Fibroblast of lung (primary cell): ENCODE results near the gene CSF1R. TPM values are rescaled to one million over a fixed set of nuclear protein-coding genes. Genes with fewer than 3 reads are reported as not detected.

Experiments used
- DNase-seq, 2 donors: peaks; one replicate each; pipeline versions ENCODE4 v3.0.0 to v3.0.0-alpha.2; 2010; ENCODE audit warnings: low read depth in 2 of 2
- H2AFZ ChIP-seq: 2 replicates; pipeline ENCODE4 v1.5.1; 2012; ENCODE audit warnings: low read length, control low read depth, inconsistent platforms
- H3K27ac ChIP-seq: 2 replicates; pipeline ENCODE4 v1.5.1; 2011; ENCODE audit warnings: low read length, control low read depth; ENCODE audit not compliant: insufficient read depth
- H3K27me3 ChIP-seq: 2 replicates; pipeline ENCODE4 v1.5.1; 2011; ENCODE audit warnings: mild to moderate bottlenecking, low read length; ENCODE audit not compliant: control insufficient read depth, insufficient read depth
- H3K36me3 ChIP-seq: 2 replicates; pipeline ENCODE4 v1.5.1; 2011; ENCODE audit warnings: low read length; ENCODE audit not compliant: control insufficient read depth, insufficient read depth
- H3K4me1 ChIP-seq: 2 replicates; pipeline ENCODE4 v1.5.1; 2011; ENCODE audit warnings: low read length; ENCODE audit not compliant: control insufficient read depth, insufficient read depth; ENCODE audit errors: extremely low read depth
- H3K4me2 ChIP-seq: 2 replicates; pipeline ENCODE4 v1.5.1; 2011; ENCODE audit warnings: low read length, control low read depth; ENCODE audit not compliant: insufficient read depth; ENCODE audit errors: extremely low read depth
- H3K4me3 ChIP-seq, 4 experiments: fragments of 200-600 bp in 1 of 4; sonication (generic) in 1 of 4; replicated peaks in 1 of 4; 2 replicates each; pipeline ENCODE4 v1.5.1; 2011 to 2016; ENCODE audit warnings: low read length in 4 of 4, low read depth in 3 of 4, mild to moderate bottlenecking in 3 of 4, control low read depth in 2 of 4, inconsistent platforms in 1 of 4, mixed read lengths in 1 of 4; ENCODE audit not compliant: insufficient read depth in 1 of 4; ENCODE audit errors: control extremely low read depth in 1 of 4
- H3K79me2 ChIP-seq: 2 replicates; pipeline ENCODE4 v1.5.1; 2012; ENCODE audit warnings: mild to moderate bottlenecking, low read length, inconsistent platforms; ENCODE audit not compliant: control insufficient read depth, insufficient read depth
- H3K9ac ChIP-seq: 2 replicates; pipeline ENCODE4 v1.5.1; 2011; ENCODE audit warnings: mild to moderate bottlenecking, low read length, control low read depth; ENCODE audit not compliant: insufficient read depth
- H3K9me3 ChIP-seq: 2 replicates; pipeline ENCODE4 v1.5.1; 2012; ENCODE audit warnings: low read depth, low read length; ENCODE audit not compliant: control insufficient read depth, insufficient read depth
- H4K20me1 ChIP-seq: 2 replicates; pipeline ENCODE4 v1.5.1; 2011; ENCODE audit warnings: low read length; ENCODE audit not compliant: control insufficient read depth, insufficient read depth; ENCODE audit errors: extremely low read depth
- EZH2 ChIP-seq: IDR thresholded peaks from 2 replicates; pipeline ENCODE4 v1.5.1; 2012; ENCODE audit warnings: low read length, control low read depth, mild to moderate bottlenecking; ENCODE audit errors: missing control alignments
- polyA plus RNA-seq, 2 donors: library from polyadenylated mRNA; depleted of rRNA in 1 of 2; stranded (reverse) in 1 of 2; unstranded in 1 of 2; fragments of >200 nt; gene quantifications; 2 replicates each; pipeline ENCODE4 v1.2.1, GENCODE V29; 2011 to 2012; ENCODE audit warnings: missing spikeins in 1 of 2
- total RNA-seq: library from RNA; depleted of rRNA; stranded (reverse); fragments of >200 nt; gene quantifications from 2 replicates; pipeline ENCODE4 v1.2.1, GENCODE V29; 2014
- TF ChIP-seq, protein P1 (sequence below), 2 donors: IDR thresholded peaks in 1 of 2; conservative IDR thresholded peaks in 1 of 2; 1 replicate in 1 of 2; 2 replicates in 1 of 2; pipeline ENCODE4 v1.5.1; 2011 to 2012; ENCODE audit warnings: low read length in 2 of 2, control low read depth in 1 of 2, inconsistent platforms in 1 of 2, low read depth in 1 of 2, mild to moderate bottlenecking in 1 of 2

Gene CSF1R
- total and polyA plus RNA-seq, 2 donors (not counting 1 experiment from before 2014, with no cell fraction given): 0.07 TPM; not detected in 1

DNA sequence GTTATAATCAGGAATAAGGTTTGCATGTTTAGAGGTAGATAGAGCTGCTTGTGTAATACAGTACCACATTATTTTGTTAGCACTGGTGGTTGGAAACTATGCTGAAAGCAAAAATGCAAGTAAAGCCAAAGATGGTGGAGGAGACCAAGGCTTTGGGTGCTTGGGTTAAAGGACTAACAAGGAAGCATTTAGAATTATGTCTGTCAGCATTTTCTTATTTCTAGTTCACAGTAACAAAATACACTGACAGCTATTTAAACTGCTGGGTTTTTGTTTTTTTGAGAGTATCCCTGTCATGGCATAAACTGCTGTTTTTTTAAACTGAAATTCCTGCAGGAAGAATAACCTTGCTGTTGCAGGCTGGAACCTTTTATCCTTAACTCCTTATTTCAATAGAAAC, 79.3 kb downstream of the CSF1R start:
- Histone ChIP-seq H4K20me1 (no peaks in the 10 kb centered on the region), H3K4me2 (no peak overlapping the region), H2AFZ (no peak overlapping the region), H3K36me3 (peaks cover 11% of the 10 kb centered on the region), H3K4me1 (peaks cover 4% of the 10 kb centered on the region), H3K27ac (no peak overlapping the region), H3K27me3 (no peaks in the 10 kb centered on the region), H3K4me3 (no peak overlapping the region), H3K79me2 (peaks cover 42% of the 10 kb centered on the region), H3K9ac (no peak overlapping the region), H3K9me3 (no peaks in the 10 kb centered on the region)
- DNase-seq: no peak
- TF ChIP-seq, protein P1, sequence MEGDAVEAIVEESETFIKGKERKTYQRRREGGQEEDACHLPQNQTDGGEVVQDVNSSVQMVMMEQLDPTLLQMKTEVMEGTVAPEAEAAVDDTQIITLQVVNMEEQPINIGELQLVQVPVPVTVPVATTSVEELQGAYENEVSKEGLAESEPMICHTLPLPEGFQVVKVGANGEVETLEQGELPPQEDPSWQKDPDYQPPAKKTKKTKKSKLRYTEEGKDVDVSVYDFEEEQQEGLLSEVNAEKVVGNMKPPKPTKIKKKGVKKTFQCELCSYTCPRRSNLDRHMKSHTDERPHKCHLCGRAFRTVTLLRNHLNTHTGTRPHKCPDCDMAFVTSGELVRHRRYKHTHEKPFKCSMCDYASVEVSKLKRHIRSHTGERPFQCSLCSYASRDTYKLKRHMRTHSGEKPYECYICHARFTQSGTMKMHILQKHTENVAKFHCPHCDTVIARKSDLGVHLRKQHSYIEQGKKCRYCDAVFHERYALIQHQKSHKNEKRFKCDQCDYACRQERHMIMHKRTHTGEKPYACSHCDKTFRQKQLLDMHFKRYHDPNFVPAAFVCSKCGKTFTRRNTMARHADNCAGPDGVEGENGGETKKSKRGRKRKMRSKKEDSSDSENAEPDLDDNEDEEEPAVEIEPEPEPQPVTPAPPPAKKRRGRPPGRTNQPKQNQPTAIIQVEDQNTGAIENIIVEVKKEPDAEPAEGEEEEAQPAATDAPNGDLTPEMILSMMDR (conservative IDR thresholded peaks at IDR 0.05 in 1 of 2, IDR thresholded peaks at IDR 0.05 in 1 of 2; ENCODE audit: low read depth in 1 of 2, low read length in 2 of 2): no peak
- TF ChIP-seq EZH2: no peak

DNA sequence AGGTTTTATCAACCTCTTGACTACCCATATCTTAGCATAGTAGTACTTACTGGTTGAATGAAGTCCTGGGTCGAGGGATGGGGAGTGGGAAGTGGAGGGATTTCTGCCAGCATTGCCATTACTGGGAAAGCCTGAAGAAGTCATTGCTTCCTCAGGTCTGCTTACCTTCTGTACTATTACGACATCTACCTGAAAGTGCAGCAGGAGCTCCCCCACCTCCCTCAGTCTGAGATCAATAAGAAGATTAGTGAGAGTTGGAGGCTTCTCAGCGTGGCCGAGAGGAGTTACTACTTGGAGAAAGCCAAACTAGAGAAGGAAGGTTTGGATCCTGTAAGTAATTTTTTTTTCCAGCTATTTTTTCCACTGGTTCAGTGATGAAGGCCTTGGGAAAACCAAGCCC, 80.0 kb downstream of the CSF1R start:
- peaks cover 11% of the 10 kb centered on the region for H3K36me3 ChIP-seq
- no peak for DNase-seq
- H4K20me1 ChIP-seq: no peaks in the 10 kb centered on the region
- no peaks in the 10 kb centered on the region for H3K27me3 ChIP-seq
- peaks cover 4% of the 10 kb centered on the region for H3K4me1 ChIP-seq
- no peak overlapping the region for H3K27ac ChIP-seq
- TF ChIP-seq, protein P1 (conservative IDR thresholded peaks at IDR 0.05 in 1 of 2, IDR thresholded peaks at IDR 0.05 in 1 of 2; ENCODE audit: low read depth in 1 of 2, low read length in 2 of 2): no peak
- no peak for TF ChIP-seq EZH2
- H3K9me3 ChIP-seq: no peaks in the 10 kb centered on the region
- H2AFZ ChIP-seq: no peak overlapping the region
- H3K9ac ChIP-seq: no peak overlapping the region
- H3K4me2 ChIP-seq: no peak overlapping the region
- H3K4me3 ChIP-seq: no peak overlapping the region
- H3K79me2 ChIP-seq: peaks cover 50% of the 10 kb centered on the region

Other genes with a start within 250 kb of the CSF1R start
- gene PDE6A, start 141.8 kb downstream of the CSF1R start, total RNA-seq: under 0.01 TPM in 2 replicates
- gene PDE6A, start 141.8 kb downstream of the CSF1R start, polyA plus RNA-seq: 0.02 TPM in 1 of 2 replicates, not detected in the other
- gene SLC26A2, start 125.8 kb downstream of the CSF1R start, total RNA-seq: 11.6 and 15.7 TPM in 2 replicates
- 7.7 and 10.3 TPM in 2 replicates for gene SLC26A2, start 125.8 kb downstream of the CSF1R start, polyA plus RNA-seq
- 8.7 and 10.4 TPM in 2 replicates for gene TIGD6, start 85.9 kb downstream of the CSF1R start, total RNA-seq
- 5.7 and 6.9 TPM in 2 replicates for gene TIGD6, start 85.9 kb downstream of the CSF1R start, polyA plus RNA-seq
- gene HMGXB3, start 85.8 kb downstream of the CSF1R start, total RNA-seq: 25.9 and 29.9 TPM in 2 replicates
- gene HMGXB3, start 85.8 kb downstream of the CSF1R start, polyA plus RNA-seq: 31.5 and 35.3 TPM in 2 replicates
- 151 and 231 TPM in 2 replicates for gene PDGFRB, start 69.3 kb upstream of the CSF1R start, total RNA-seq
- gene PDGFRB, start 69.3 kb upstream of the CSF1R start, polyA plus RNA-seq: 77.4 and 347 TPM in 2 replicates
- gene CDX1, start 80.2 kb upstream of the CSF1R start, total RNA-seq: under 0.01 and 0.33 TPM in 2 replicates
- gene CDX1, start 80.2 kb upstream of the CSF1R start, polyA plus RNA-seq: 0.09 and 1.8 TPM in 2 replicates
- gene SLC6A7, start 103.5 kb upstream of the CSF1R start, total RNA-seq: not detected in 2 replicates
- gene SLC6A7, start 103.5 kb upstream of the CSF1R start, polyA plus RNA-seq: 0.02 TPM in 1 of 2 replicates, not detected in the other
- 0.77 and 2.1 TPM in 2 replicates for gene CAMK2A, start 203.2 kb upstream of the CSF1R start, total RNA-seq
- 1.5 and 3.1 TPM in 2 replicates for gene CAMK2A, start 203.2 kb upstream of the CSF1R start, polyA plus RNA-seq
- 5.9 and 8.5 TPM in 2 replicates for gene ARSI, start 216.4 kb upstream of the CSF1R start, total RNA-seq
- 3.3 and 12.5 TPM in 2 replicates for gene ARSI, start 216.4 kb upstream of the CSF1R start, polyA plus RNA-seq